Amniotic stem cell (primary cell): ENCODE results near the gene TRIM50.
A peak's percentile ranks its signal among the peaks of the same experiment; 100 is the strongest.
"Not testable (repeated sequence)": the region's sequence is repeated elsewhere in the genome, so short reads cannot be mapped to it uniquely, and the experiment has no call there.

ENCODE experiments used
- DNase-seq: peaks from one replicate; lab custom pipeline; 2025; lab: John Stamatoyannopoulos, UW

Gene TRIM50

GRCh38 chr7:73350306-73351068, 22.6 kb upstream of the TRIM50 start:
- DNase-seq = no peak

GRCh38 chr7:73349763-73350162, 21.9 kb upstream of the TRIM50 start:
- DNase-seq = no peak

- no peak for DNase-seq
These were observed 18.1 kb upstream of the TRIM50 start for GRCh38 chr7:73345951-73346350.

- DNase-seq = no peak
These were observed 17.7 kb upstream of the TRIM50 start for GRCh38 chr7:73345538-73345937.

- DNase-seq = no peak
These were observed 15.9 kb upstream of the TRIM50 start for GRCh38 chr7:73343671-73344380.

GRCh38 chr7:73342645-73343044, 14.8 kb upstream of the TRIM50 start:
- DNase-seq = no peak

GRCh38 chr7:73341877-73342276, 14.0 kb upstream of the TRIM50 start:
- no peak for DNase-seq

GRCh38 chr7:73340514-73340913, 12.6 kb upstream of the TRIM50 start:
- no peak for DNase-seq

GRCh38 chr7:73338321-73338720, 10.4 kb upstream of the TRIM50 start:
- DNase-seq = no peak

- DNase-seq = no peak
These were observed 4.6 kb upstream of the TRIM50 start for GRCh38 chr7:73332447-73332846.

GRCh38 chr7:73330772-73331171, 2.9 kb upstream of the TRIM50 start:
- no peak for DNase-seq

GRCh38 chr7:73329861-73330581, 2.1 kb upstream of the TRIM50 start:
- no peak for DNase-seq

GRCh38 chr7:73328696-73329095, 814 bp upstream of the TRIM50 start:
- no peak for DNase-seq

GRCh38 chr7:73327449-73327848, 433 bp downstream of the TRIM50 start:
- DNase-seq = not testable (repeated sequence)

GRCh38 chr7:73325424-73325823, 2.5 kb downstream of the TRIM50 start:
- DNase-seq = not testable (repeated sequence)

- DNase-seq = peak; percentile 28
These were observed 3.6 kb downstream of the TRIM50 start for GRCh38 chr7:73324081-73324845.

- not testable (repeated sequence) for DNase-seq
These were observed 4.3 kb downstream of the TRIM50 start for GRCh38 chr7:73323434-73324080.

GRCh38 chr7:73320009-73320408, 7.9 kb downstream of the TRIM50 start:
- DNase-seq = not testable (repeated sequence)

GRCh38 chr7:73319541-73319940, 8.3 kb downstream of the TRIM50 start:
- DNase-seq = not testable (repeated sequence)

- DNase-seq = not testable (repeated sequence)
These were observed 9.2 kb downstream of the TRIM50 start for GRCh38 chr7:73318656-73319204.

GRCh38 chr7:73316521-73316920, 11.4 kb downstream of the TRIM50 start:
- DNase-seq = no peak
